HCT116 (cell line): ENCODE data around the gene DHRS7B. TPM values are rescaled to one million over a fixed set of nuclear protein-coding genes. Genes with fewer than 3 reads are reported as not detected.

ENCODE experiments used
- ATAC-seq: fragments of 200-7000 bp; cut with Tn5 transposase; 2 replicates; pipeline ENCODE4 v1.9.1; 2020; ENCODE audit warnings: mild to moderate bottlenecking, moderate library complexity
- BruUV-seq: library from RNA; stranded (reverse); fragments of 400-500 nt; replicated peaks from 2 replicates; lab custom pipeline; 2021; lab: Mats Ljungman, UMichigan
- CTCF ChIA-PET: fragments of 300-600 bp; sonication (Branson Sonifier 250); formaldehyde crosslinking; loops from one replicate; lab custom pipeline; 2021; ENCODE audit warnings: antibody characterized with exemption; lab: Charles Lee
- POLR2A ChIA-PET: fragments of 300-600, 350-600 bp; sonication (Branson Sonifier 250); formaldehyde crosslinking; loops from one replicate; lab custom pipeline; 2021; ENCODE audit warnings: antibody characterized with exemption; lab: Charles Lee
- RAD21 ChIA-PET, 2 experiments: fragments of 300-600 bp; sonication (Branson Sonifier 250); formaldehyde crosslinking; loops; one replicate each; lab custom pipeline; 2023; ENCODE audit warnings: low total read pairs in 2 of 2; ENCODE audit not compliant: uncharacterized antibody in 2 of 2, unreplicated experiment in 2 of 2, low non-redundant PET in 1 of 2; lab: Charles Lee
- DNase-seq: peaks from one replicate; pipeline ENCODE4 v3.0.0-alpha.2; 2010; ENCODE audit warnings: low read depth, low spot score
- H2AFZ ChIP-seq: fragments of 200-600 bp; shearing (Covaris generic), sonication (generic); 2 replicates; pipeline ENCODE4 v1.6.1; 2017; ENCODE audit warnings: low read depth, mixed run types, mixed read lengths, antibody characterized with exemption, low read length; ENCODE audit not compliant: poor library complexity, severe bottlenecking
- H3K27ac ChIP-seq: 2 replicates; pipeline ENCODE4 v1.5.1; 2012; ENCODE audit warnings: low read depth, low read length
- H3K27me3 ChIP-seq: fragments of 200-600 bp; sonication (generic); 2 replicates; pipeline ENCODE4 v1.6.1; 2016; ENCODE audit warnings: mixed run types, low read length, mixed read lengths; ENCODE audit not compliant: insufficient read depth
- H3K36me3 ChIP-seq, 2 experiments: fragments of 200-500 bp in 1 of 2; fragments of 200-600 bp in 1 of 2; sonication (Bioruptor generic) in 1 of 2; sonication (generic) in 1 of 2; 2 replicates each; pipeline versions ENCODE4 v1.5.1 to v1.6.1; 2014 to 2016; ENCODE audit warnings: low read length in 2 of 2, inconsistent platforms in 1 of 2, mixed read lengths in 1 of 2, mixed run types in 1 of 2; ENCODE audit not compliant: insufficient read depth in 2 of 2, control insufficient read depth in 1 of 2
- H3K4me1 ChIP-seq, 2 experiments: fragments of 200-600 bp in 1 of 2; sonication (generic) in 1 of 2; 2 replicates each; pipeline versions ENCODE4 v1.5.1 to v1.6.1; 2012 to 2017; ENCODE audit warnings: low read length in 2 of 2, inconsistent platforms in 1 of 2, mild to moderate bottlenecking in 1 of 2, mixed read lengths in 1 of 2, mixed run types in 1 of 2, moderate library complexity in 1 of 2; ENCODE audit not compliant: insufficient read depth in 2 of 2, control insufficient read depth in 1 of 2
- H3K4me2 ChIP-seq: fragments of 200-600 bp; sonication (generic); 2 replicates; pipeline ENCODE4 v1.6.1; 2017; ENCODE audit warnings: mixed run types, low read length, mixed read lengths
- H3K4me3 ChIP-seq, 2 experiments: fragments of 200-600 bp in 1 of 2; sonication (generic) in 1 of 2; replicated peaks in 1 of 2; 2 replicates each; pipeline ENCODE4 v1.5.1; 2011 to 2016; ENCODE audit warnings: low read length in 2 of 2, control low read depth in 1 of 2, low read depth in 1 of 2, mild to moderate bottlenecking in 1 of 2, mixed read lengths in 1 of 2, mixed run types in 1 of 2
- H3K79me2 ChIP-seq: fragments of 200-600 bp; sonication (generic); 2 replicates; pipeline ENCODE4 v1.6.1; 2017; ENCODE audit warnings: mild to moderate bottlenecking, mixed run types, low read length, moderate library complexity, mixed read lengths; ENCODE audit not compliant: insufficient read depth
- H3K9ac ChIP-seq: fragments of 200-600 bp; sonication (generic); 2 replicates; pipeline ENCODE4 v1.6.1; 2016; ENCODE audit warnings: low read length, mixed read lengths
- H3K9me2 ChIP-seq: fragments of 200-600 bp; sonication (generic), shearing (Covaris generic); 2 replicates; pipeline ENCODE4 v1.6.1; 2017; ENCODE audit warnings: mixed run types, mild to moderate bottlenecking, moderate library complexity; ENCODE audit not compliant: insufficient read depth
- H3K9me3 ChIP-seq, 2 experiments: fragments of 200-500 bp in 1 of 2; fragments of 200-600 bp in 1 of 2; sonication (Bioruptor generic) in 1 of 2; sonication (generic) in 1 of 2; 2 replicates each; pipeline ENCODE4 v1.6.1; 2014 to 2017; ENCODE audit warnings: low read length in 2 of 2, mixed read lengths in 2 of 2, inconsistent platforms in 1 of 2, low read depth in 1 of 2, mild to moderate bottlenecking in 1 of 2, mixed run types in 1 of 2, moderate library complexity in 1 of 2; ENCODE audit not compliant: control insufficient read depth in 1 of 2, insufficient read depth in 1 of 2
- H4K20me1 ChIP-seq: fragments of 200-600 bp; sonication (generic), shearing (Covaris generic); 2 replicates; pipeline ENCODE4 v1.6.1; 2017; ENCODE audit warnings: mixed run types, mild to moderate bottlenecking, moderate library complexity; ENCODE audit not compliant: insufficient read depth
- ATF3 ChIP-seq: IDR thresholded peaks from 2 replicates; pipeline ENCODE4 v1.6.1; 2012
- CTCF ChIP-seq, 3 experiments: fragments of 200-600 bp in 1 of 3; sonication (generic) in 1 of 3; IDR thresholded peaks in 2 of 3; conservative IDR thresholded peaks in 1 of 3; 2 replicates each; pipeline ENCODE4 v1.5.1; 2012 to 2017; ENCODE audit warnings: low read depth in 2 of 3, low read length in 2 of 3, antibody characterized with exemption in 1 of 3, borderline replicate concordance in 1 of 3, control low read depth in 1 of 3, mild to moderate bottlenecking in 1 of 3, mixed read lengths in 1 of 3, mixed run types in 1 of 3, moderate library complexity in 1 of 3; ENCODE audit not compliant: insufficient read depth in 1 of 3
- EZH2 ChIP-seq: fragments of 200-600 bp; sonication (generic); IDR thresholded peaks from 2 replicates; pipeline ENCODE4 v1.6.1; 2017; ENCODE audit warnings: antibody characterized with exemption, mixed run types
- SP1 ChIP-seq: IDR thresholded peaks from 2 replicates; pipeline ENCODE4 v1.6.1; 2012; ENCODE audit warnings: low read depth
- YY1 ChIP-seq: IDR thresholded peaks from 2 replicates; pipeline ENCODE4 v1.6.1; 2011; ENCODE audit warnings: low read length, low read depth, moderate library complexity, mild to moderate bottlenecking; ENCODE audit not compliant: insufficient replicate concordance; ENCODE audit errors: extremely low read depth
- ZNF274 ChIP-seq: fragments of 200-500 bp; sonication (Bioruptor generic); IDR thresholded peaks from 2 replicates; pipeline ENCODE4 v1.6.1; 2014; ENCODE audit warnings: mild to moderate bottlenecking, low read depth, low read length, inconsistent platforms
- intact Hi-C: fragments of 100-400 bp; cut with micrococcal nuclease; formaldehyde crosslinking; loops from 2 replicates; pipeline ENCODE4 v1.10.0; 2022
- total RNA-seq: library from RNA; stranded (reverse); gene quantifications from one replicate; pipeline ENCODE4 v1.2.1, GENCODE V29; 2021; ENCODE audit not compliant: unreplicated experiment
- TF ChIP-seq, protein P1 (sequence below): IDR thresholded peaks from 2 replicates; pipeline ENCODE4 v1.6.1; 2011; ENCODE audit warnings: mild to moderate bottlenecking, low read length, moderate library complexity; ENCODE audit not compliant: insufficient replicate concordance; ENCODE audit errors: extremely low read depth

The DHRS7B gene
- total RNA-seq, 1 experiment from 2014 or later: 19.6 TPM

DNA sequence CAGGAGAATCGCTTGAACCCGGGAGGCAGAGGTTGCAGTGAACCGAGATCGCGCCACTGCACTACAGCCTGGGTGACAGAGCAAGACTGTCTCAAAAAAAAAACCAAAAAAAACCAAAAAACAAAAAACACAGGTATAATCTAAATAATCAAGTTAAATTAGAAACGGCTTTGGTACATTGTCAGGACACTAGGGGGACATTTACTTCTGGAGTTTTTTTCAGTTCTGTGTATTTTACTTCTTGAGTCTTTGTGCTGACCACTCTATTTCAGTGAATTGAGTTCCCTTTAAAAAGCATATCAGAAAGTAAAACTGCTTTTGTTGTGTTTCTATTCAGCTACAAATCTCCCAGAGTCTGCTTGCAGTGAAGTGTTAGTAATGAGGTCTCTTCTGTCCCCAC lies 36.3 kb downstream of the DHRS7B start:
- DNase-seq (no peak), ATAC-seq (no peak)
- Histone ChIP-seq H3K79me2 (peaks cover 4% of the 10 kb centered on the region; the same call in 1 of the 2 replicates), H4K20me1 (0 out of 2 replicates have a peak, but pooled peaks cover 3% of the 10 kb centered on the region), H3K4me1 (no peaks in the 10 kb centered on the region), H3K27me3 (no peaks in the 10 kb centered on the region), H3K9me2 (no peaks in the 10 kb centered on the region), H3K4me3 (no peak overlapping the region), H3K9ac (no peak overlapping the region), H3K27ac (no peak overlapping the region), H2AFZ (no peak overlapping the region), H3K4me2 (no peak overlapping the region), H3K9me3 (no peaks in the 10 kb centered on the region), H3K36me3 (no peaks in the 10 kb centered on the region)
- BruUV-seq: no TSS peak
- intact Hi-C loops: no loop called here
- TF ChIP-seq, protein P1, sequence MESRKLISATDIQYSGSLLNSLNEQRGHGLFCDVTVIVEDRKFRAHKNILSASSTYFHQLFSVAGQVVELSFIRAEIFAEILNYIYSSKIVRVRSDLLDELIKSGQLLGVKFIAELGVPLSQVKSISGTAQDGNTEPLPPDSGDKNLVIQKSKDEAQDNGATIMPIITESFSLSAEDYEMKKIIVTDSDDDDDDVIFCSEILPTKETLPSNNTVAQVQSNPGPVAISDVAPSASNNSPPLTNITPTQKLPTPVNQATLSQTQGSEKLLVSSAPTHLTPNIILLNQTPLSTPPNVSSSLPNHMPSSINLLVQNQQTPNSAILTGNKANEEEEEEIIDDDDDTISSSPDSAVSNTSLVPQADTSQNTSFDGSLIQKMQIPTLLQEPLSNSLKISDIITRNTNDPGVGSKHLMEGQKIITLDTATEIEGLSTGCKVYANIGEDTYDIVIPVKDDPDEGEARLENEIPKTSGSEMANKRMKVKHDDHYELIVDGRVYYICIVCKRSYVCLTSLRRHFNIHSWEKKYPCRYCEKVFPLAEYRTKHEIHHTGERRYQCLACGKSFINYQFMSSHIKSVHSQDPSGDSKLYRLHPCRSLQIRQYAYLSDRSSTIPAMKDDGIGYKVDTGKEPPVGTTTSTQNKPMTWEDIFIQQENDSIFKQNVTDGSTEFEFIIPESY: no peak
- TF ChIP-seq SP1: no peak
- TF ChIP-seq ATF3: no peak
- TF ChIP-seq CTCF (IDR thresholded peaks at IDR 0.05 in 2 of 3, conservative IDR thresholded peaks at IDR 0.05 in 1 of 3; ENCODE audit: borderline replicate concordance in 1 of 3, insufficient read depth in 1 of 3, low read depth in 2 of 3, low read length in 2 of 3): no peak; a peak in 1 of 6 replicates
- TF ChIP-seq EZH2: no peak
- no peak for TF ChIP-seq YY1
- no peak for TF ChIP-seq ZNF274
- POLR2A ChIA-PET: interaction anchor here (0.9 kb wide), 1 partner anchor 34 kb away, joined by 3 read pairs; no protein-coding TSS in a partner anchor
- RAD21 ChIA-PET: no interaction called here
- CTCF ChIA-PET: no interaction called here
